HFFc6 (cell line): Measurements from ENCODE around the gene JAKMIP1. TPM values are rescaled to one million over a fixed set of nuclear protein-coding genes. Genes with fewer than 3 reads are reported as not detected.

Experiments used
- DNase-seq: peaks from one replicate; pipeline ENCODE4 v3.0.0-alpha.2; 2018
- H3K27ac Mint-ChIP-seq: 2 replicates; pipeline ENCODE4 v1.8.0; 2020; ENCODE audit warnings: mild to moderate bottlenecking, mixed read lengths
- H3K27me3 Mint-ChIP-seq: 2 replicates; pipeline ENCODE4 v1.8.0; 2021; ENCODE audit warnings: mild to moderate bottlenecking, moderate library complexity, mixed read lengths; ENCODE audit not compliant: insufficient read depth
- H3K36me3 Mint-ChIP-seq: 2 replicates; pipeline ENCODE4 v1.8.0; 2021; ENCODE audit warnings: low read depth, mixed read lengths
- H3K4me1 Mint-ChIP-seq: 2 replicates; pipeline ENCODE4 v1.8.0; 2020; ENCODE audit warnings: low read depth, mixed read lengths
- H3K4me3 Mint-ChIP-seq: 2 replicates; pipeline ENCODE4 v1.8.0; 2020; ENCODE audit warnings: mild to moderate bottlenecking, moderate library complexity, mixed read lengths
- H3K9me3 Mint-ChIP-seq: 2 replicates; pipeline ENCODE4 v1.8.0; 2020; ENCODE audit warnings: mild to moderate bottlenecking, mixed read lengths
- total RNA-seq, 6 experiments: library from RNA; stranded (reverse); fragmentation: NEBNext Ultra II Directional; extraction: Animal tissue kit (Norgen Biotek cat#: 25700); gene quantifications; 2 replicates in 1 of 6; 3 replicates in 5 of 6; pipeline ENCODE4 v1.2.3, GENCODE V29; 2021
- TF ChIP-seq, protein P1 (sequence below): fragments of 200-600 bp; sonication (generic); IDR thresholded peaks from 2 replicates; pipeline ENCODE4 v1.5.0; 2021; ENCODE audit warnings: antibody characterized with exemption, mild to moderate bottlenecking

The JAKMIP1 gene
- total RNA-seq, 6 experiments from 2014 or later: not detected

DNA sequence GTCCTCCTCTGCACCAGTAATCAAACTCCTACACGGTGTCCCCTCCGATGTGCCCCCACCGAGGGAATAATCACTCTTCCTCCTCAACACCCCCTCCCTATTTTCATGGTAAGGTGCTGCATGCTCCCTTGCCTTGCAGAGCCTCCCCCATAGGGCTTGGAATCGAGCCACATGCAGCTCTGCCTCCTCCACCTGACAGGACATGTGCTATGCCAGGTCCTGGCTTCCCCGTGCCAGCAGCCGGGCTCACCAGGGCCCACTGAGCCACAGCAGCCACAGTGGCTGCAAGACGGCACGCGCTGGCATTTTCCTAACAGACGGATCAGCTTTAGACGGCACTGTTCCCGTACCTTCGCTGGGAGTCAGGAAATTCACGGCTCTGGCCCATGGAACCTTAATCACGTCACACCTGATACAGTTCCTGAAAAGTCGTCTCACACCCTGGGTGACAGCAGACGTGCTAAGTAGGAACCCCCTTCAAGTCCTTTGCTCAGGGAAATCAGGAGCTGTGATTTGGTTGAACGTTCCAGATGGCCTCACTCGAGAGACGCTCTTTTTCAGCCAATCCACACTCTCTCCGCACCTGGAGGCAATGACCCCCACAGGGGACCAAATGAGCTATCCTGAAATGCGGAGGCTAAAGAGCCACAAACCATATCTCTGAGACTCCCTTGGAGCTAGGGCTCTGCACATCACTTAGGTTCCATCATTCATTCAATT lies 63.2 kb downstream of the JAKMIP1 start:
- no peaks in the 10 kb centered on the region; the same call in 1 of the 2 replicates for H3K4me1 Mint-ChIP-seq
- no peak overlapping the region for H3K27ac Mint-ChIP-seq
- TF ChIP-seq, protein P1, sequence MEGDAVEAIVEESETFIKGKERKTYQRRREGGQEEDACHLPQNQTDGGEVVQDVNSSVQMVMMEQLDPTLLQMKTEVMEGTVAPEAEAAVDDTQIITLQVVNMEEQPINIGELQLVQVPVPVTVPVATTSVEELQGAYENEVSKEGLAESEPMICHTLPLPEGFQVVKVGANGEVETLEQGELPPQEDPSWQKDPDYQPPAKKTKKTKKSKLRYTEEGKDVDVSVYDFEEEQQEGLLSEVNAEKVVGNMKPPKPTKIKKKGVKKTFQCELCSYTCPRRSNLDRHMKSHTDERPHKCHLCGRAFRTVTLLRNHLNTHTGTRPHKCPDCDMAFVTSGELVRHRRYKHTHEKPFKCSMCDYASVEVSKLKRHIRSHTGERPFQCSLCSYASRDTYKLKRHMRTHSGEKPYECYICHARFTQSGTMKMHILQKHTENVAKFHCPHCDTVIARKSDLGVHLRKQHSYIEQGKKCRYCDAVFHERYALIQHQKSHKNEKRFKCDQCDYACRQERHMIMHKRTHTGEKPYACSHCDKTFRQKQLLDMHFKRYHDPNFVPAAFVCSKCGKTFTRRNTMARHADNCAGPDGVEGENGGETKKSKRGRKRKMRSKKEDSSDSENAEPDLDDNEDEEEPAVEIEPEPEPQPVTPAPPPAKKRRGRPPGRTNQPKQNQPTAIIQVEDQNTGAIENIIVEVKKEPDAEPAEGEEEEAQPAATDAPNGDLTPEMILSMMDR: no peak
- peaks cover 69% of the 10 kb centered on the region for H3K9me3 Mint-ChIP-seq
- DNase-seq: no peak
- no peaks in the 10 kb centered on the region for H3K27me3 Mint-ChIP-seq
- H3K4me3 Mint-ChIP-seq: no peak overlapping the region
- H3K36me3 Mint-ChIP-seq: no peaks in the 10 kb centered on the region; the same call in 1 of the 2 replicates

GRCh38 chr4:6134612-6135220 lies 65.6 kb downstream of the JAKMIP1 start:
- Mint-ChIP-seq H3K4me1 (no peaks in the 10 kb centered on the region), H3K9me3 (peaks cover 61% of the 10 kb centered on the region), H3K36me3 (no peaks in the 10 kb centered on the region; the same call in none of the 2 replicates), H3K27me3 (no peaks in the 10 kb centered on the region), H3K27ac (no peak overlapping the region), H3K4me3 (no peak overlapping the region)
- TF ChIP-seq, protein P1: no peak
- no peak for DNase-seq

GRCh38 chr4:6132716-6133115 lies 67.6 kb downstream of the JAKMIP1 start:
- no peak overlapping the region for H3K4me3 Mint-ChIP-seq
- H3K27ac Mint-ChIP-seq: no peak overlapping the region
- no peaks in the 10 kb centered on the region for H3K4me1 Mint-ChIP-seq
- peaks cover 57% of the 10 kb centered on the region for H3K9me3 Mint-ChIP-seq
- DNase-seq: no peak
- no peaks in the 10 kb centered on the region; the same call in none of the 2 replicates for H3K36me3 Mint-ChIP-seq
- TF ChIP-seq, protein P1: no peak
- H3K27me3 Mint-ChIP-seq: no peaks in the 10 kb centered on the region

DNA sequence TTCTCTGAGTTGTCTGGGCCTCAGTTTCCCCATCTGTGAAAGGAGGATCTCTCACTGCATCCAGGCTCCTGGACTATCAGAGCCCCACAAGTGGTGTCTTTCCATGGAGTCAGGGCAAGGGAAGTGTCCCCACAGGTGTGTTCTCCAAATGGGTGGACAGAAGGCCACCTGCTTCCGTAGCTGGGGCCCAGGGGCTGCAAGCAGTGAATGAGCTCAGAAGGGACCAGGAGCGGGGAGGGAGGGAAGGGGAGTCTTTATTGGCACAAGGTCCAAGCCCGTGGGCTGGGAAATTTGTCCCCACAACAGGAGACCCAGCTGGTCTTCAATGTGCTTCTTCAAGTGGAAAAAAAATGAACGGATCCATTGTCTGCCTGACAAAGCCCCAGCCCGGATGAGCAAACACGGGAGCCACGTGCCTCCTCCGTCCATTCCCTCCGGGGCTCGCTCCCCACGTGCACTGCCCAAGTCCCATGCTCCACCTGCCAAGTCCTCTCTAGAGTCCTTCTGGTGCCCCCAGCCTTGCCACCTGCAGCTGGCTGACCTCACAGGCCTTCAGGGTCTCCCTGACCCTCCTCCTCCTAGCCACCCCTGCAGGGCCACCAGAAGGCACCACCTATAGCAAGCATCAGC lies 72.0 kb downstream of the JAKMIP1 start:
- peaks cover 33% of the 10 kb centered on the region for H3K9me3 Mint-ChIP-seq
- no peak overlapping the region for H3K4me3 Mint-ChIP-seq

GRCh38 chr4:6126971-6127745 lies 73.2 kb downstream of the JAKMIP1 start:
- TF ChIP-seq, protein P1: no peak
- Mint-ChIP-seq H3K36me3 (no peaks in the 10 kb centered on the region; the same call in 1 of the 2 replicates), H3K4me1 (no peaks in the 10 kb centered on the region), H3K27me3 (peaks cover 5% of the 10 kb centered on the region), H3K4me3 (no peak overlapping the region), H3K27ac (no peak overlapping the region), H3K9me3 (peaks cover 33% of the 10 kb centered on the region)
- DNase-seq: no peak

More for the DNA sequence above, 72.0 kb downstream of the JAKMIP1 start:
- no peak overlapping the region for H3K27ac Mint-ChIP-seq
- TF ChIP-seq, protein P1: no peak
- no peak for DNase-seq
- no peaks in the 10 kb centered on the region; the same call in 1 of the 2 replicates for H3K36me3 Mint-ChIP-seq
- no peaks in the 10 kb centered on the region for H3K27me3 Mint-ChIP-seq
- H3K4me1 Mint-ChIP-seq: no peaks in the 10 kb centered on the region
